Esophagus muscularis mucosa (tissue), 4 donors: ENCODE results near the gene DAD1. TPM values are rescaled to one million over a fixed set of nuclear protein-coding genes. Genes with fewer than 3 reads are reported as not detected.

Experiments used
- DNase-seq: peaks from one replicate; pipeline ENCODE4 v3.0.0-alpha.2; 2017; ENCODE audit errors: extremely low spot score
- H3K27ac ChIP-seq, 4 donors: fragments of 200-600 bp; sonication (generic); replicated peaks in 1 of 4; 1 replicate in 3 of 4; 2 replicates in 1 of 4; pipeline ENCODE4 v1.5.1; 2016 to 2019; ENCODE audit warnings: mild to moderate bottlenecking in 1 of 4
- H3K27me3 ChIP-seq, 4 donors: fragments of 200-600 bp; sonication (generic); one replicate each; pipeline versions ENCODE4 v1.5.1 to v1.6.0; 2016 to 2019
- H3K36me3 ChIP-seq, 4 donors: fragments of 200-600 bp; sonication (generic); one replicate each; pipeline ENCODE4 v1.5.1; 2016 to 2019
- H3K4me1 ChIP-seq, 4 donors: fragments of 200-600 bp; sonication (generic); one replicate each; pipeline ENCODE4 v1.5.1; 2016 to 2019
- H3K4me3 ChIP-seq, 4 donors: fragments of 200-600 bp; sonication (generic); 1 replicate in 2 of 4; 2 replicates in 2 of 4; pipeline ENCODE4 v1.5.1; 2016 to 2019; ENCODE audit warnings: mild to moderate bottlenecking in 4 of 4, moderate library complexity in 1 of 4
- H3K9me3 ChIP-seq, 4 donors: fragments of 200-600 bp; sonication (generic); 1 replicate in 3 of 4; 2 replicates in 1 of 4; pipeline ENCODE4 v1.5.1; 2016 to 2019
- EP300 ChIP-seq: sonication (generic); formaldehyde crosslinking; IDR thresholded peaks from one replicate; pipeline ENCODE4 v1.6.1; 2017; ENCODE audit warnings: antibody characterized with exemption
- POLR2A ChIP-seq: fragments of 450-650 bp; IDR thresholded peaks from one replicate; pipeline ENCODE4 v1.6.1; 2017; ENCODE audit warnings: antibody characterized with exemption, moderate library complexity, mild to moderate bottlenecking, low read depth
- POLR2AphosphoS5 ChIP-seq, 2 donors: sonication (generic); formaldehyde crosslinking; IDR thresholded peaks; one replicate each; pipeline ENCODE4 v1.6.1; 2017; ENCODE audit warnings: antibody characterized with exemption in 2 of 2
- WGBS: methylation state at CpG from one replicate; pipeline ENCODE4 v1.1.5; 2018; 5-methylcytosine and 5-hydroxymethylcytosine counted together
- intact Hi-C: fragments of 100-400 bp; cut with DNase I; formaldehyde crosslinking; loops from one replicate; pipeline ENCODE4 v1.15.1; 2023
- total RNA-seq, 4 donors: library from RNA; depleted of rRNA; stranded (reverse); fragments of >200 nt; gene quantifications; one replicate each; pipeline versions ENCODE4 v1.1.0 to v1.2.1, GENCODE V29; 2016
- TF ChIP-seq, protein P1 (sequence below), 3 experiments: fragments of 200-600 bp in 2 of 3; fragments of 450-650 bp in 1 of 3; sonication (generic) in 2 of 3; IDR thresholded peaks; one replicate each; pipeline ENCODE4 v1.5.1; 2017 to 2019; ENCODE audit warnings: antibody characterized with exemption in 3 of 3, mild to moderate bottlenecking in 2 of 3, moderate library complexity in 1 of 3

Gene DAD1
- total RNA-seq, 4 donors from 2014 or later: 118 to 154 (median 131) TPM

DNA sequence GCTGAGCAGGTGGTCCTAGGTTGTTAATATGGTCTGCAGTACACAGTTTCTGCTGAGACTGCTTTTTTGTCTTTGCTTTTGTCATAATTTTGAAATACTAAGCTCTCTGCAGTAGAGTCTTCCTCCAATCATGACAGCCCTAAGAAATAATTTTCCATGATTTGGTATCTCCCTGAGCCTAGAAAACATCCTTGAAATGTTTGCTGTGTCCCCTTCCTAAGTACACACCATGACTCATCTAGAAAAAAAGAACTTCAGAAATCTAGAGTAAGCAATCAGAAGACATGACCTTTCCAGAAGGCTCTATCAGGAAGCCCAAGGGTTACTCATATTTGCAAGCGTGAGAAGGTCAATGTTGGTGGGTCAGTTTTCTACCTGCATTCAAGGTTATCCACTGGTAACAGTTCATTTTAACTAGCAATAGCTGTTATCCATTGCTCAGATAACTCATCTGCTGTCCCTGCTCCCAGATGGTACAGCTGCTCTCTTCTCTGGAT, 16.4 kb downstream of the DAD1 start:
- intact Hi-C loops: loop anchor here (5.0 kb wide), 1 partner anchor 80 kb away; no protein-coding TSS in a partner anchor
- Histone ChIP-seq H3K36me3 (peaks cover 14 to 53% (median 37%) of the 10 kb centered on the region in 4 donors), H3K4me3 (no peak overlapping the region), H3K9me3 (no peaks in the 10 kb centered on the region), H3K4me1 (peaks cover 15 to 33% (median 18%) of the 10 kb centered on the region in 4 donors), H3K27me3 (no peaks in the 10 kb centered on the region), H3K27ac (no peak overlapping the region)
- TF ChIP-seq POLR2A (no peak), EP300 (no peak), POLR2AphosphoS5 (IDR thresholded peaks at IDR 0.05) (no peak)
- TF ChIP-seq, protein P1, sequence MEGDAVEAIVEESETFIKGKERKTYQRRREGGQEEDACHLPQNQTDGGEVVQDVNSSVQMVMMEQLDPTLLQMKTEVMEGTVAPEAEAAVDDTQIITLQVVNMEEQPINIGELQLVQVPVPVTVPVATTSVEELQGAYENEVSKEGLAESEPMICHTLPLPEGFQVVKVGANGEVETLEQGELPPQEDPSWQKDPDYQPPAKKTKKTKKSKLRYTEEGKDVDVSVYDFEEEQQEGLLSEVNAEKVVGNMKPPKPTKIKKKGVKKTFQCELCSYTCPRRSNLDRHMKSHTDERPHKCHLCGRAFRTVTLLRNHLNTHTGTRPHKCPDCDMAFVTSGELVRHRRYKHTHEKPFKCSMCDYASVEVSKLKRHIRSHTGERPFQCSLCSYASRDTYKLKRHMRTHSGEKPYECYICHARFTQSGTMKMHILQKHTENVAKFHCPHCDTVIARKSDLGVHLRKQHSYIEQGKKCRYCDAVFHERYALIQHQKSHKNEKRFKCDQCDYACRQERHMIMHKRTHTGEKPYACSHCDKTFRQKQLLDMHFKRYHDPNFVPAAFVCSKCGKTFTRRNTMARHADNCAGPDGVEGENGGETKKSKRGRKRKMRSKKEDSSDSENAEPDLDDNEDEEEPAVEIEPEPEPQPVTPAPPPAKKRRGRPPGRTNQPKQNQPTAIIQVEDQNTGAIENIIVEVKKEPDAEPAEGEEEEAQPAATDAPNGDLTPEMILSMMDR (IDR thresholded peaks at IDR 0.05): no peak
- no peak for DNase-seq
- WGBS: 93% methylated on average over 1 of the region's 1 CpG

DNA sequence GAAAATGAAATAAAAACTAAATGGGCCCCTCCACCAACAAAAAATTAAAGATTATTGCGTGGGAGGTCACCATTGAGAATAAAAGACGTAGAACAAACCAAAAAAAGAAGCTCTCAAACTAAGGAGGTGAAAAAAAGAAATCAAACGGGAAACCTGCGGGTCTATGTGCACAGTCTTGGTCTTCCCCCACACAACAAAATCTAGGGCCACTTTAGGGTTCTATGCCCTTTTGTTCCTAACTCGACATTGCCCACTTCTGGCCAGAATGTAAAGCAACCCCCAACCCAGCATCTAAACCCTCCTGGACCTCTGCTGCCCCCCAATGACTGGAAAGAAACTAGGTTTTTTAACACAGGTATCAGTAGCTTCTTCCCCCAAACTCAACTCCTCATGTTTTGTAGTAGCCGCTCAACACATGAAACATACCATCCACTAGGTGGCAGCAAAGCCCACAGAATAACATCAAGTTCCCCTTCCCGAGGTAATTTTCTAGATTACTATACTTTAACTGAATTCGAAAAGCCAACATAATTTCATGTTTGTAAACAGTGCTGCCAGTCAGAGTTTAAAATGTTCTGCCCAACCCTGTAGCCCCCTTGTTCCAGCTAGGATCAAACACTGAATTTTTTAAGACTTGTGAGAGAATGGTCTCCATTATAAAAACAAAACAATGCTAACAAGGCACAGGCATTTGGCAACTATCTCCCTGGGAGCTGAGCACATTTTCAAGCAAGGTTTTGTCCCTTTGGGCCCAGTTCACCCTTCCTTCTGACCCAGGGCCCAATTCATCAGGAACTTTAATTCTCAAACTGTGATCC, 18.7 kb downstream of the DAD1 start:
- Histone ChIP-seq H3K27me3 (no peaks in the 10 kb centered on the region), H3K9me3 (no peaks in the 10 kb centered on the region), H3K4me1 (peaks cover 15 to 32% (median 26%) of the 10 kb centered on the region in 4 donors), H3K27ac (peak overlapping the region; percentile 16 to 56 (median 52)), H3K36me3 (peaks cover 14 to 66% (median 42%) of the 10 kb centered on the region in 4 donors), H3K4me3 (no peak overlapping the region)
- no peak for TF ChIP-seq EP300
- TF ChIP-seq, protein P1 (IDR thresholded peaks at IDR 0.05): peak; percentile 84 to 91 (median 88)
- TF ChIP-seq POLR2A: no peak
- TF ChIP-seq POLR2AphosphoS5 (IDR thresholded peaks at IDR 0.05): no peak
- no peak for DNase-seq
- WGBS: 22% methylated on average over 8 of the region's 8 CpGs
- intact Hi-C loops: loop anchor here (1.0 to 5.0 kb wide), 2 partner anchors 13 to 82 kb away; no protein-coding TSS in a partner anchor

DNA sequence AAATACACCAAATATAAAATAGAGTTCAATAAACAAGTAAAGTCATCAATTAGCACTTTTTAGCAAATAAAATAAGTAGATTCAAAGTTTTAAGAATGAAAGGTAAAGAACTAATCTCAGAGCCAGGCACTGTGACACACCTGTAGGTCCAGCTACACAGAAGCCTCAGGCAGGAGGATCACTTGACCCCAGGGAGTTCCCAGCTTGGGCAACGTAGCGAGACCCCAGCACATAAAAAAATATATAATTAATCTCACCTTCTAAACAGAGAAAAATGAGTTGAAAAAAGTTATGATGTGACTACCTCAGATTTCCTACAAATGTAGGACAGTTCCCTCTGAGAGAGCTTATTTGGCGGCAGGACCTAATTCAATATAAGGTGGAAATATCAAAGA, 19.3 kb downstream of the DAD1 start:
- H3K4me1 ChIP-seq: peaks cover 15 to 38% (median 31%) of the 10 kb centered on the region in 4 donors
- no peak for DNase-seq
- peaks cover 12 to 66% (median 42%) of the 10 kb centered on the region in 4 donors for H3K36me3 ChIP-seq
- no peak overlapping the region for H3K4me3 ChIP-seq
- intact Hi-C loops: loop anchor here (1.0 to 5.0 kb wide), 2 partner anchors 12 to 83 kb away; no protein-coding TSS in a partner anchor
- WGBS: 76% methylated on average over 3 of the region's 3 CpGs
- H3K9me3 ChIP-seq: no peaks in the 10 kb centered on the region
- H3K27me3 ChIP-seq: no peaks in the 10 kb centered on the region
- TF ChIP-seq EP300 (no peak), POLR2A (no peak), POLR2AphosphoS5 (IDR thresholded peaks at IDR 0.05) (no peak)
- TF ChIP-seq, protein P1 (IDR thresholded peaks at IDR 0.05): no peak
- H3K27ac ChIP-seq: peak overlapping the region in 1 of 4 donors; percentile 50

DNA sequence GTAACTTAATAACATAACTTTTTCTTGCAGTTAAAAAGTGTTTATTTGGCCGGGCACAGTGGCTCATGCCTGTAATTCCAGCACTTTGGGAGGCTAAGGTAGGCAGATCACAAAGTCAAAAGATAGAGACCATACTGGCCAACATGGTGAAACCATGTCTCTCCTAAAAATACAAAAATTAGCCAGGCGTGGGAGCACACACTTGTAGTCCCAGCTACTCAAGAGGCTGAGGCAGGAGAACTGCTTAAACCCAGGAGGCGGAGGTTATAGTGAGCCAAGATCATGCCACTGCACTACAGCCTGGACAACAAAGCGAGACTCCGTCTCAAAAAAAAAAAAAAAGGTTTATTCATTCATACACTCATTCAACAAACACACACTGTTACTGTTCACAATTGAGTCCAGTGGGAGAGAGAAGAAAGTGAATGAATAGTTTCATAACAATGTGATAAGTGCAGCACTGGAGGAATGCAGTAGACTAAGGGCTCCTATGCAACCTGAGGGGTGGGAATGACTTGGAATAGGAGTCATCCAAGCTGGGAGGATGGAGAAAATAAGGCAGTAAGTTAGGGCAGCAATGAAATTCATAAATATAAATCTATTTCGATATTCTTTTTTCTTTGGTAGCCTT, 19.8 kb downstream of the DAD1 start:
- TF ChIP-seq, protein P1 (IDR thresholded peaks at IDR 0.05): no peak
- no peak for TF ChIP-seq EP300
- TF ChIP-seq POLR2AphosphoS5 (IDR thresholded peaks at IDR 0.05): no peak
- no peak for TF ChIP-seq POLR2A
- H3K9me3 ChIP-seq: no peaks in the 10 kb centered on the region
- intact Hi-C loops: no loop called here
- 93% methylated on average over 6 of the region's 6 CpGs for WGBS
- H3K27me3 ChIP-seq: no peaks in the 10 kb centered on the region
- H3K27ac ChIP-seq: no peak overlapping the region
- peaks cover 7 to 66% (median 42%) of the 10 kb centered on the region in 4 donors for H3K36me3 ChIP-seq
- H3K4me1 ChIP-seq: peaks cover 19 to 43% (median 36%) of the 10 kb centered on the region in 4 donors
- no peak overlapping the region for H3K4me3 ChIP-seq
- DNase-seq: no peak
